NK-92 (cell line): ENCODE data around the gene CHAMP1.

ENCODE experiments used
- DNase-seq: peaks from one replicate; lab custom pipeline; 2025; ENCODE audit not compliant: unreplicated experiment; lab: John Stamatoyannopoulos, UW

The CHAMP1 gene, protein sequence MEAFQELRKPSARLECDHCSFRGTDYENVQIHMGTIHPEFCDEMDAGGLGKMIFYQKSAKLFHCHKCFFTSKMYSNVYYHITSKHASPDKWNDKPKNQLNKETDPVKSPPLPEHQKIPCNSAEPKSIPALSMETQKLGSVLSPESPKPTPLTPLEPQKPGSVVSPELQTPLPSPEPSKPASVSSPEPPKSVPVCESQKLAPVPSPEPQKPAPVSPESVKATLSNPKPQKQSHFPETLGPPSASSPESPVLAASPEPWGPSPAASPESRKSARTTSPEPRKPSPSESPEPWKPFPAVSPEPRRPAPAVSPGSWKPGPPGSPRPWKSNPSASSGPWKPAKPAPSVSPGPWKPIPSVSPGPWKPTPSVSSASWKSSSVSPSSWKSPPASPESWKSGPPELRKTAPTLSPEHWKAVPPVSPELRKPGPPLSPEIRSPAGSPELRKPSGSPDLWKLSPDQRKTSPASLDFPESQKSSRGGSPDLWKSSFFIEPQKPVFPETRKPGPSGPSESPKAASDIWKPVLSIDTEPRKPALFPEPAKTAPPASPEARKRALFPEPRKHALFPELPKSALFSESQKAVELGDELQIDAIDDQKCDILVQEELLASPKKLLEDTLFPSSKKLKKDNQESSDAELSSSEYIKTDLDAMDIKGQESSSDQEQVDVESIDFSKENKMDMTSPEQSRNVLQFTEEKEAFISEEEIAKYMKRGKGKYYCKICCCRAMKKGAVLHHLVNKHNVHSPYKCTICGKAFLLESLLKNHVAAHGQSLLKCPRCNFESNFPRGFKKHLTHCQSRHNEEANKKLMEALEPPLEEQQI

DNA sequence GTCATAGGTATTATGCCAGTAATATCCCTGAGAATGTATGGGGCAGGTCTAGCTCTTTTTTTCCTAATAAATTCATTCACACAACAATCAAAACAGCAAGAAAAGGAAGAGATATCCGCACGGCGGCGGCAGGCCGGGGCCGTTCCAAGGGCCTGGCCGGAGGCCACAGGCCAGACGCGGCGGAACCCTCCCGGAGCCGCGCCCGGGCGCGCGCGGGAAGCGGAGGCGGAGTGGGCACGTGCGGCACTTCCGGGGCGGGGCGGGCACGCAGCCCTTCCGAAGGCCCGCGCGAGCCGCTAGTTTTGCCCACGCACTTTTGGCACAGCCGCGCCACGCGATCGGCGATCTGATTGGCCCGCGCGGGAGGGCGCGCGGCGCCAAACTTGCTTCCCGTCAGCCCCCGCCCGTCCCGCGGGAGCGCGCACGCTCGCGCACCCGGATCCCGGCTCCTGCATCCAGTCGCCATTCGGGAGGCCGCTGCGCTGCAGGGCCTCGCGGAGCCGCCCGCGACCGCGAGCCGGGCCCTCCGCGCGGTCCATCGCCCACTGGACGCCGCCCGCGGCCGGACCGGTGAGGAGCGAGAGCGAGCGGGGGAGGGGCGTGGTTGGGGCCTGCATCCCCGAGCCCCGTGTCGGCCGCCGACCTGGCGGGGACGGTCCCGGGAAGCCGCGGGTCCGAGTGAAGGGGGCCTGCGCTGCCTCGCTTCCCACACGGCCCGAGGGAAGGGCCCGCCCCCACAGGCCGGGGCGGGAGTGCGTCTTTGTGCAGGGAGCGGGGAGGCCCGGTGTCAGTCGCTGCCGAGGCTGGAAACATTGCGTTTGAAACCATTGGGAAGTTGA lies at the start of gene CHAMP1:
Gene CHAMP1, plus strand, starts transcription at position 430 of the 839 bp plus-strand sequence. CDS start 9,340 bp downstream, outside the sequence.
- DNase-seq: peak; percentile 35

DNA sequence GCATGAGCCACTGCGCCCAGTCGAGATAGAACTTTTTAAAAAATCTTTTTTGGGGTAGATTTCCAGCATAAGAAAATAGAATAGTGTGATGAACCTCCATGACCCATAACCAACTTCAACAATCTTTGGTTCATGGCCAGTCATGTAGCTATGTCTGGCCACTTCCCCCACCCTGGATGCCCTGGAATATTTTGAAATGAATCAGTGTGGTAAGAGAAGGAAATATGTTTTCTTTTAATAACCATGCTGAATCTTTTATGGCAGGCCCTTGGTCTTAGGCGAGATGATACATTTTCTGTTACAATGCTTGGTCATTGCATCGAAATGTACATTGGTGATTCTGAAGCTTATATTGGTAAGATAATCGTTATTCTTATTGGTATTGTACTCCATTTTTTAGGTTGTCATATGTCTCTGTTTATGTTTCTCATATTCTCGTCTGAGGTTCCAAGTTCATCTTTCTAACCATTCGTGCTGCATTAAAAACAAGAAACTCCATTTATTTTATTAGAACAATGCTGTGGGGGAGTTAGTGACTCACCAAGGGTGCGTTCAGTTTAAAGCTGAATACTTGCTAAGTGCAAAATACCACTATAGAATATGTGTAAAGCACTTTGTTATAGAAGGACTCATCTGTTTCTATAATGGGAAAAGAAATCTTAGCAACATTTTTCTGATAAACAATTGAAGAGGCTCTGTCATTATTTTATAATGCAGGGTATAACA lies 49.3 kb upstream of the CHAMP1 start:
- no peak for DNase-seq

DNA sequence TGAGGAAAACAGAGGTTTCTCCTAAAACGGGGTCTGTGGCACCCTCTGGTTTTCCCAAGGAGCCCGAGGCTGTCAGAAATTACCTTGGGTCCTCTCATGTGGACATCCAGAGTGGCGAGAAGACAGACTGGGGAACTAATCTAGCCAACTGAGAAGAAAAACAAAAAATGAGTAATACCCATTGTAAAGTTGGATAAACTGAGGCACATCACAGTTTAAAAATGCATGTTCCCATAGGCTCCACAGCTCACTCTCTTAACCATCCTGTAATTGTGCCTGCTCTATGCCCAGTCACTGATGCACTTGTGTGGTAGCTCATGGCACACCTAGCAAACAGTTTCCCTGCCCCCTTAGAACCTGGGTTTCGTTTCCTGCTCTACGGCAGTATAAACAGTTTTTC lies 48.1 kb upstream of the CHAMP1 start:
- DNase-seq: no peak

DNA sequence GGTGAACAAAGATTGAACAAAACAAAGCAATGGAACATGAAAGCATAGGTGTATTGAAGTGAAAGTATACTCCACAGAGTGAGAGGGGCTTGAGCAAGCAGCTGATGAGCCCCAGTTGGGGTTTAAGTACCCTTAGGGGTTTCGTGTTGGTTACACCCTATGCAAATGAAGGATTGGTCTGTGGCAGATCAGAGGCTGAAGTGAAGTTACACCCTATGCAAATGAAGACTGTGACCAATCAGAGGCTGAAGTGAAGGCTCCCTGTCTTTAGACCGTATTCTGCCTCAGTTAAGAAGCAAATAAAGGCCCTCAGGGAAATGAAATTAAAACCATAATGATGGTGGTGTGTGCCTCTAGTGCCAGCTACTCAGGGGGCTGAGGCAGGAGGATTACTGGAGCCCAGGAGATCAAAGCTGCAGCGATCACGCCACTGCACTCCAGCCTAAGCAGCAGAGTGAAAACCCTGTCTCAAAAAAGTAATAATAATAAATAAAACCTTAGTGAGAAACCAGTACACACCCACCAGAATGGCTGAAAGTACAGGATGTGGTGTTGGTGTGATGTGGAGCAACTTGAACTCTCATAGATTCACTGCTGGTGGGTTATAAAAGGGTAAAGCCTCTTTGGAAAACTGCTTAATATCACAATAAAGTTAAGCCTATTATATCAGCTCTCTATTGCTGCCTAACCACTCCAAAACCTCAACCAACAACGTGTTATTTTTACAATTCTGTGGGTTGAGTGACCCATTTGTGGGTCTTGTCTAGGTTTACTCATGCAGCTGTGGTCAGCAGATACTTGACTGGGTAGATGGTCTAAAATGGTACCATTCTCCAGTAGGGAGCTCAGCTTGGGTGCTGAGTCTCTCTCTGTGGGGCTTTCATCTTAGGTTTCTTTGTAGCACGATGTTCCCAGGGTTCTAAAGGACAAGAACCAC lies 45.7 kb upstream of the CHAMP1 start:
- DNase-seq: no peak

DNA sequence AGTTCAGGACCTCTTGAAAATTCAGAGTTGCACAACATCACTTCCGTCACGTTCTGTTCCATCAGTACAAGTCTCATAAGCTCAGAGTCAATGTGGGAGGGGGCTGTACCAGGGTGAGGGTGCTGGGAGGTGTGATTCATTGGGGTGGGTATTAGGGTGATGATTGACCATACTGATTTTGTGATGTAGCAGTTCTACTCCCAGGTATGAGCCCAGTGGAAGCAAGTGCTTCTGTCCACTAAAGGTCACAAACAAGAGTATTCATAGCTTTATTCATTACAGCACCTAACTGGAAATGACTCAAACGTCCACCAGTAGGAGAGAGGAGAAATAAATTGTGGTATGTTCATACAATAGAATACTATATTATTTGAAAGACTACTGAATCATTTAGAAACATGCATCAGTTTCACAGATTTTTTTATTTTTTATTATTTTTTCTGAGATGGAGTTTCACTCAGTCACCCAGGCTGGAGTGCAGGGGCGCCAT lies 45.0 kb upstream of the CHAMP1 start:
- no peak for DNase-seq

DNA sequence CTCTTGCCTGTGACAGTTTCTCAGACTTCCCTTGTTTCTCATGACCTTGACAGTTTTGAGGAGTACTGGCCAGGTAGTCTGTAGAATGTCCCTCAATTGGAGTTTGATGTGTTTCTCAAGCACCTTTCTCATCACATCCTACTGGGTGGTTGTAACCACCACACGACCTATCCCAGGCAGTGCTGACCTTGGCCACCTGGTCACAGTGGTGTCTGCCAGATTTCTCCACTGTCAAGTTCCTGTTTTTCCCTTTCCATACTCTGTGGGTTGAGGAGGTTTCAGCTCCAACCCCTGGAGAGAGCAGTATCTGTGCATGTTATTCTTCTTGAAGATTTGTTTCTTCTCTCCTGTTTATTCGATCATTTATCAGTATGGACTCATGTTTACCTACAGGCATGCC lies 41.3 kb upstream of the CHAMP1 start:
- no peak for DNase-seq

DNA sequence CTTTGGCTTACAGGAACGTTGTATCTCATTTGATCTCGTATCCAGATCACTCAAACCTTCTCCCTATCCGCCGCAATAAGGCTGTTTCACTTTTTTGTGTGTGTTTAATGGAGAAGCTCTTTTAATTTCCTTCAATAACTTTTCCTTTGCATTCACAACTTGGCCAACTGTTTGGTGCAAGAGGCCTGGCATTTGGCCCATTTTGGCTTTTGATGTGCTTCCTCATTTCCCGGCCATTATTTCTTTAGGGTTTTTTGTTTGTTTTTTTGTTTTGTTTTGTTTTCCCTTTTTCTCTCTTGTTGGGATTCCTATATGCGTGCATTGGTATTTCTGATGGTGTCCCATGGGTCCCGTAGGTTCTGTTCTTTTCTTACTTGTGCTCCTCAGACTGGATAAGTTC lies 39.0 kb upstream of the CHAMP1 start:
- DNase-seq: no peak

DNA sequence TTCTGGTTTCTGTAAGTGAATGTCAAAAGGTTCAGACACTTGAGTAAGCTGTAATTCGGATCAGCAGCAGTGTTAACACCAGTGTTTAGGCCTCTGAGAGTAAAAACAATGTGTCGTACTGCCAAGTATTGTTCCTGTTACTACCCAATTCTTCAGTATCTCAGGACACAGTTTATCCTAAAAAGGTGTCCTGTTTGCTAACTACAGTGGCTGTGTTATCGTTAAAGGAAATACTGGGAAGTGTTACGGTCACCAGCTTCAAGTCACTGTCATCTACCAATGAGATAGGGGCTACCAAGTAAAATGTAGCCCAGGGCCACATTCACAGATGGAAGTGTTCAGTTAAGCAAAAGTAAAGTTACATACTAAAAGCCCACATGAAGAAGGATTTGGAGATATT lies 35.2 kb upstream of the CHAMP1 start:
- no peak for DNase-seq

DNA sequence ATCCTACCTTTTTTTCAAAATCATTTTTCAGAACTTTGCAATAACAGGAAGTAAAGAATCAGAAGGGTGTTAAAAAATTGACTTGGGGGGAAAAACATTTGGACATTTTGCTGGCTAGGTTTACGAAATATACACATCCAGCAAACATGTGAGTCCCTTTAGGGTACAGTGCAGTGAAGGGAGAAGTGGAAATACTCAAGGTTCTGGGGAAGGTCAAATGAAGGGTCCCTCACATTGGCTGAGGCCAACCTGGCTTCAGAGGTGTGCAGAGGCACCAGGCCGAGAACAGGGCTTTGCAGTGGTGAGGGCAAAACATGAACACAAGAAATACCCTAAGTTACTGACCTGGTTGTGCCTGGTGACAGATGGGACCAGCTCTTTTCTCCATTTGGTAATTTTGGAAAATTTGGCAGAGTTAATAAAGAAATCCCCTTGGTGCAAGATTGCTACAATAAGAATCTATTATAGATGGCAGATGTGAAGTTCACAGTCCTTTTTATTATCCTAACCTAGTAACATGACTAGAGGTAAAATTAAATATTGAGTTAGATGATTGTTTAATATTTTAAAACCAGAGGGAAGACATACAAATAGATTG lies 34.4 kb upstream of the CHAMP1 start:
- no peak for DNase-seq

DNA sequence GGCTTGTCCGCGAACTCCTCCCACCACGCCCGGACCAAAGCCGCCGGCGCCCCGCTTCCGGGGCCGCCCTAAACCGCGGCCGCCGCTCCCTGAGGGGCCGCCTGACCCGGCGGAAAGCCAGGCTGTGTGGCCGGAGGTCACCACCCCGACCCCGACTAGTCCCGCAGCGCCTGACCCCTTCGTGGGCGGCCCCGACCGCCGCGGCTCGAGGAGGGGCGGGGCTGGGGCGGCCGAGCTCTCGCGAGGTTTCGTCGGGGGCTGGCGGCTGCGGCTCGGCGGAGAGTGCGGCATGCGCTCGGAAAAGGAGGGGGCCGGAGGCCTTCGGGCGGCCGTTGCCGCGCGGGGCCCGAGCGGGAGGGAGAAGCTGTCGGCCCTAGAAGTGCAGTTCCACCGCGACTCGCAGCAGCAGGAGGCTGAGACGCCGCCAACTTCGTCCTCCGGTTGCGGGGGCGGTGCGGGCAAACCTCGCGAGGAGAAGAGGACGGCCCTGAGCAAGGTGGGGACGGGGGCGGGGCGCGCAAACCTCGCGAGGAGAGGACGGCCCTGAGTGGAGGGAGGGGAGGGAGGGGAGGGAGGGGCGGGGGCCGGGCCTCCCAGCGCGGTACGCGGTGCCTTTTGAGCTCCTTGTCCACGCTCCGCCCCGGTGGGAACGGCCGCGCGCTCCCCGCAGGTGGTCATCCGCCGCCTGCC lies 32.8 kb upstream of the CHAMP1 start, which contains the start of gene UPF3A:
Gene UPF3A, plus strand, starts transcription at position 251 of the 690 bp plus-strand sequence. Its CDS starts 39 bp downstream, at position 290.
- peak; percentile 26 for DNase-seq

DNA sequence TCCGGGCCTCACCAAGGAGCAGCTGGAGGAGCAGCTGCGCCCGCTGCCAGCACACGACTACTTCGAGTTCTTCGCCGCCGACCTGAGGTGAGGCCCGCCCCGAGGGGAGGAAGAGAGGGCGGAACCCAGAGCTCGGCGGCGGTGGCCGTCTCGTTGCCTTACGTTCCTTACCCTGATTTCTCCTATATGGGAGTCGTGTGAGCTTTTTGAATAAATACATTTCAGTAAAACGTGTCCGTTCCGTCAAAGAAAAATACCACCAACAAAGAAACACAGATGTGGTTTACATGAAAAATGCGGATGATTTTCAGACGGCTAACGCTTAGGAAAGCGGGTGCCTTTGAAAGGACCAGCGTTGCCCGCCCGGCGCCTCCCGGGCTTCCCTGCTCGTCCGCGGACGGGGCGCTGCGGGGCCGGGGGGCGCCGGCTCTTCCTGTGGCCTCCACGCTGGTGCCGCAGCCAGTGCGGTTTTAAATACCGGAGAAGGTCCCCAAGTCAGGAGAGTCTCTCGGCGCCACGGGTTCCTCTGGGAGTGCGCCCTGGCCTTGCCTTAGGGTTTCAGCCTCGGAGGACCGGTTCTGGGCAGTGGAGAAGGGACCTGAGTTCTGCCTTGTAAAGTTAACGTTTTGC lies 32.1 kb upstream of the CHAMP1 start:
- no peak for DNase-seq

DNA sequence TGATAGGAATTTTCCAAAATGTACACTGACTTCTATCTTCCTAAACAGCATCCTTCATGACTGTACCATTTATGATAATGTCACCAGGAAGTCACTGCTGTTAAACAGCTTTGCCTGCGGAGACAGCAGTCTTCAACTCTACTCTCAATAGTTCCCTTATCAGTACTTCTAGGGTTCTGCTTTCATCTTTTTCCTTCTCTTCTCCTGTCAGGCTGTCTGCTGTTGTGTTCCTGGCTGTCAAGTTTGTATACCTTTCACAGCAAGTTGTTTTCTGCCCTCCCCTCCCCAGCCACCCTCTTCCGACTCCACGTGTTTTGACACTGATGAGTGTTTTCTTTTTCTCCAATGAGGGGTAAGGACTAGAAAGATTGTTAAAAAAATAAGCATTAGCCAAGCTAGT lies 30.7 kb upstream of the CHAMP1 start:
- no peak for DNase-seq

DNA sequence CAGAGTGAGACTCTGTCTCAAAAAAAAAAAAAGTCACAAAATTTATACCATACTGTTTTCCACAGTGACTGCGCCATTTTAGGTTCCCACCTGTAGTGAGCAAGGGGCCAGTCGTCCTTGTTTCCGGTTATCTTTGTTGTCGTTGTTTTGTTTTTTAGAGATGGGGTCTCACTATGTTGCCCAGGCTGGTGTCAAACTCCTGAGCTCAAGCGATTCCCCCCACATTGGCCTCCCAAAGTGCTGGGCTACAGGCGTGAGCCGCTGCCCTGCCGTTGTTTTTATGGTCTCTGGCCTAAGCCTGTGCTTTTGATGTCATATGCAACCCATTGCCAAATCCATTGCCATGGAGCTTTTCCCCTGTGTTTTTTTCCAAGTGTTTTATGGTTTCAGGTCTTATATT lies 29.6 kb upstream of the CHAMP1 start:
- no peak for DNase-seq

DNA sequence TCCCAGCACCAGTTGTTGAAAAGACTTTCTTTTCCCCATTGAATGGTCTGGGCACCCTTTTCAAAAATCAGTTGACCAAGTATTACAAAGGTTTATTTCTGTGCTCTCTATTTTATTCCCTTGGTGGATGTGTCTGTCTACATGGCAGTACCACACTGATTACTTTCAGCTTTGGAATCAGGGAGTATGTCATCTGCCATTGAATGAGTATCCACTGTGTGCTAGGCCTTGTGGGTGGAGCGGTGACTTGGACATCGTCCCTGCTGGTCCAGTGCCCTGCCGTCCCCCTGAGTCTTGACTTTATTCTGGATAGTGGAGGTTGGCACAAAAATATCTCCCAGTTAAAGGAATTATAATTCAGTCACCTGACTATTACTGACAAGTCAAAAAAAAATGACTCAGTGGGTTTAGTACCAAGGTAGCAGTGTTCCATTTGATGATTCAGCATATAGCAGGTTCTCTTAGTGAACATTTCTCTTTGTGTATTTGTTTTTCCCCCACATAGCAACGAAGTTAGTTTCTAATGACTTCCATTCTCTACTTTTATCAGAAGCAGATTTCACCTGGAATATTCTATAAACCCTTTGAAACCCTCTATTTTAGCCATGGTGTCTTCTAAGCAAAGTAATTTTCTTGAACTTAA lies 29.0 kb upstream of the CHAMP1 start:
- DNase-seq: no peak

DNA sequence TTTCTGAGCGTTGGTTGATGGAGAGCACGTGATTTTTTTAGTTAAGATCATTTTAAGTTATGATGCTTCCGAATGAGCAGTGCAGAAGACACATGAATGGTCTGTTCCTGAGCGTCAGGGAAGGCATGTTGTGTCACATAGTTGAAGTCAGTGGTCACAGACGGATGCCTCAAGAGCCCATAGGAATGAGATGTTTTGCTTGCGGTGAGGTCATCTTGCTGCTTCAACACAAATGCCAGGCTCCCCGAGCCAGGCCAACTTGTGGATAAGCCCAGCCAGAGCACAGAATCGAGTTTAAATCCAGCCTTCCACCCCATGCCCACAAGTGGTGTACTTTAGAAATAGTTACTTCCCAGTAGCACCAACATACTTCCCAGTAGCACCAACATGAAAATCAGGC lies 27.5 kb upstream of the CHAMP1 start:
- DNase-seq: no peak

DNA sequence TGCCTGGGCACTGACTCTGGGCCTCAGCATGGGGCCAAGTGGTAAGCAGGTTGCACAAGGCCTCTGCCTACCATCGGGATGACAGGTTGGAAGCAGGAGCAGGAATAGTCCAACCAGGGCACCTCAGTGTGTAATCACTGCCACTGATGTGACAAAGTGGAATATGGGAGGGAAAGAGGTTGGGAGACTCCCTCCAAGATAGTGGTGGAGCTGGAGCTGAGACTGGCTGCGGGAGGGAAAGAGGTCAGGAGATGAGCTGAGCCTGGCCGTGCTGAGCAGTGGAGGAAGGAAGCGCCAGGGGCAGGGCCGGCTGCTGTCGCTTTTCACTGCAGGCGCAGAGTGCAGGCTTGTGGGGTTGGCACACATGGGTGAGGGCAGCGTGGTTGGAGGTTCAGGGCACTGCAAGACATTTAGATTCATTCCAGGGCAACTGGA lies 26.1 kb upstream of the CHAMP1 start:
- no peak for DNase-seq

DNA sequence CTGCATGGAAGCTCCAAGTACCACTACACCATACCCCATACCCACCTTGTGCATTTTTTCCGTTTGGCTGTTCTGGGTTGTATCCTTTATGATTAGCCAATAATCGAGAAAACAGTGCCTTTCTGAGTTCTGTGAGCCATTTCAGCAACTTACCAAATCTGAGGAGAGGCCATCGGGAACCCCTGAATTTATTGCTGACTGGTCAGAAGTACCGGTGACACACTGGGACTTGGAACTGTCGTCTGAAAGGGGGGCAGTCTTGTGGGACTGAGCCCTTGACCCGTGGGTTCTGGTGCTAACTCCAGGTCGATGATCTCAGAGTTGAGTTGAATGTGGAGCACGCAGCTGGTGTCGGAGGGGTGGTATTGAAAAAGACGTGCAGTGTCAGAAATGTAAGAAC lies 17.9 kb upstream of the CHAMP1 start:
- no peak for DNase-seq
